Uterus (tissue), 4 donors: ENCODE data around the gene CFAP141. TPM values are rescaled to one million over a fixed set of nuclear protein-coding genes. Genes with fewer than 3 reads are reported as not detected.

Experiments
- DNase-seq, 2 donors: peaks; one replicate each; pipeline ENCODE4 v3.0.0-alpha.2; 2019 to 2020
- H3K27ac ChIP-seq, 2 donors: fragments of 200-600 bp; sonication (generic); 1 replicate in 1 of 2; 2 replicates in 1 of 2; pipeline ENCODE4 v1.5.1; 2016 to 2018
- H3K27me3 ChIP-seq, 2 donors: fragments of 200-600 bp; sonication (generic); one replicate each; pipeline ENCODE4 v1.5.1; 2018 to 2019; ENCODE audit warnings: control low read depth in 1 of 2
- H3K36me3 ChIP-seq, 2 donors: fragments of 200-600 bp; sonication (generic); one replicate each; pipeline ENCODE4 v1.5.1; 2019; ENCODE audit warnings: control low read depth in 1 of 2
- H3K4me1 ChIP-seq, 2 donors: fragments of 200-600 bp; sonication (generic); one replicate each; pipeline ENCODE4 v1.5.1; 2018 to 2019; ENCODE audit warnings: control low read depth in 1 of 2
- H3K4me3 ChIP-seq, 2 donors: fragments of 200-600 bp; sonication (generic); 1 replicate in 1 of 2; 2 replicates in 1 of 2; pipeline ENCODE4 v1.5.1; 2018 to 2019; ENCODE audit warnings: mild to moderate bottlenecking in 1 of 2
- H3K9me3 ChIP-seq, 2 donors: fragments of 200-600 bp; sonication (generic); one replicate each; pipeline ENCODE4 v1.5.1; 2019; ENCODE audit warnings: control low read depth in 1 of 2
- CTCF ChIP-seq, 4 experiments: fragments of 200-600 bp in 2 of 4; fragments of 450-650 bp in 2 of 4; sonication (generic) in 2 of 4; IDR thresholded peaks; one replicate each; pipeline ENCODE4 v1.5.1; 2016 to 2019; ENCODE audit warnings: antibody characterized with exemption in 4 of 4, mild to moderate bottlenecking in 2 of 4, moderate library complexity in 1 of 4
- POLR2A ChIP-seq, 2 donors: fragments of 450-650 bp; IDR thresholded peaks; one replicate each; pipeline ENCODE4 v1.6.1; 2016; ENCODE audit warnings: antibody characterized with exemption in 2 of 2, mild to moderate bottlenecking in 1 of 2, moderate library complexity in 1 of 2
- intact Hi-C: fragments of 100-400 bp; cut with DNase I; formaldehyde crosslinking; loops from one replicate; pipeline ENCODE4 v1.15.1; 2023; ENCODE audit warnings: low total_unique reads
- total RNA-seq, 4 donors: library from RNA; depleted of rRNA in 3 of 4; stranded (reverse); fragments of >200 nt in 3 of 4; gene quantifications; one replicate each; pipeline versions ENCODE4 v1.1.0 to v1.2.4, GENCODE V29; 2014 to 2023
- donor health status: DM: yes; HTN: yes; CAD: no.

The CFAP141 gene
- total RNA-seq, 4 donors from 2014 or later: not detected

DNA sequence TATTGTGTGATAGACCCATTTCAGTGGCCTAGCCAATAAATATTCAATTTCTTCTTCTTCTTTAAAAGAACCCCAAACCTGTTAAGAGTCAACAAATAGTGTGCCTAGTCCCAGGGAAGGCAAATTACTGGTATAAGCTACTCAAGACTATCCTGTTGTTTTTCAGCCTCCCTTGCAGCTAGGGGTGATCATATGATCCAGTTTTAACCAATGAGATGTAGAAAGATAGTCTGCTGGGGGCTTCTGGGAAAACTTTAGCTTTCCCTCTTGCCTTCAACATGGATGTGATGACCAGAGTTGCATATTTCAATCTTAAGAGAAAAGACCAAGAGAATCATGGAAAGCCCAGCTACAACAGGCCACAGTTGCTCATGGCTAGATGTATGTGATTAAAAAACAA, 46.6 kb downstream of the CFAP141 start:
- Histone ChIP-seq H3K4me1 (no peaks in the 10 kb centered on the region), H3K9me3 (no peaks in the 10 kb centered on the region), H3K4me3 (no peak overlapping the region), H3K27me3 (no peaks in the 10 kb centered on the region), H3K27ac (peak overlapping the region; percentile 20 to 86), H3K36me3 (no peaks in the 10 kb centered on the region)
- DNase-seq: no peak
- intact Hi-C loops: no loop called here
- no peak for TF ChIP-seq CTCF (IDR thresholded peaks at IDR 0.05)
- no peak for TF ChIP-seq POLR2A (IDR thresholded peaks at IDR 0.05)

GRCh38 chr1:154158307-154159125, 47.6 kb downstream of the CFAP141 start:
- Histone ChIP-seq H3K36me3 (no peaks in the 10 kb centered on the region), H3K4me3 (no peak overlapping the region), H3K27ac (peak overlapping the region; percentile 36 to 86), H3K27me3 (no peaks in the 10 kb centered on the region), H3K9me3 (no peaks in the 10 kb centered on the region), H3K4me1 (no peaks in the 10 kb centered on the region)
- TF ChIP-seq POLR2A (IDR thresholded peaks at IDR 0.05) (no peak), CTCF (IDR thresholded peaks at IDR 0.05) (no peak)
- DNase-seq: no peak
- intact Hi-C loops: no loop called here

DNA sequence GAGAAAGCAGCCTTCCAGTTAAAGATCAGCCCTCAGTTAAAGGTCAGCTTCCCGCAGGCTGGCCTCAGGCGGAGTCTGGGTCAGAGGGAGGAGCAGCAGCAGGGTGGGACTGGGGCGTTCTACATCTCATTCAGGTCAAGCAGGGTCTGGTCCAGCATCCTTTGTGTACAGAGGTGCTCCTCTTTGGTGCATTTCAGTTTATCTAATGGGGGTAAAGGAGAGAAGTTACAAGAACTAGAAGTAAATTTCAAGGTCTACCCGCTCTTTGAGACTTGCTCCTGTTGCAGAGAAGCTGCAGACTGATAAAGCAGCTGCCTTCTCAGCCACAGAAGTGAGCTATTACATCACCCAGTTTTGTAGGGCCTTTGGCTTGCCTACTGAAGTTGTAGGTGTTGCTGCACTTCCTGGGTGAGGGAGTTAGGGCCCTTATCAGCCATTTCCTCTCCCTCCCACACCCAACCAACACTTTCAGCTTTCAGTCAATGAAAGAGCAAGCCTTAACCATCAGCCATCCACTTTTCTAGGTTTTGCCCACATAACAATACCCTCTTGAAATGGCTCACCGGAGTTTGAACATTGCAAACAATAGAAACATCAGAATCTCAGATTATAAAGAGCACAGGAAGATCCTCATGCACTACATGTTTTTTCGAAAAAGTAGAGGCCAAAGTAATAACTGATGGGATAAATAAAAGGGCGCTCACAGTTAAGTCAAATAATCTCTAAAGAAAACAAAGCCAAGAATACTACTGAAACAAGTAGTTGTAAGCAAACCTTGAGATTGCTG, 48.4 kb downstream of the CFAP141 start:
- Histone ChIP-seq H3K4me3 (no peak overlapping the region), H3K4me1 (no peaks in the 10 kb centered on the region), H3K9me3 (no peaks in the 10 kb centered on the region), H3K36me3 (no peaks in the 10 kb centered on the region), H3K27ac (peak overlapping the region; percentile 36 to 86), H3K27me3 (no peaks in the 10 kb centered on the region)
- peak in 1 of 2 donors; percentile 29 for DNase-seq
- intact Hi-C loops: no loop called here
- TF ChIP-seq POLR2A (IDR thresholded peaks at IDR 0.05) (no peak), CTCF (IDR thresholded peaks at IDR 0.05) (no peak)

GRCh38 chr1:154155251-154155650, 50.9 kb downstream of the CFAP141 start:
- Histone ChIP-seq H3K27ac (peak overlapping the region; percentile 62 to 86), H3K4me1 (no peaks in the 10 kb centered on the region)
- intact Hi-C loops: no loop called here

More at GRCh38 chr1:154155251-154155650, 50.9 kb downstream of the CFAP141 start:
- peak in 1 of 2 donors; percentile 31 for DNase-seq
- Histone ChIP-seq H3K36me3 (no peaks in the 10 kb centered on the region), H3K4me3 (no peak overlapping the region), H3K27me3 (no peaks in the 10 kb centered on the region), H3K9me3 (no peaks in the 10 kb centered on the region)
- TF ChIP-seq POLR2A (IDR thresholded peaks at IDR 0.05): peak in 1 of 2 donors; percentile 28
- TF ChIP-seq CTCF (IDR thresholded peaks at IDR 0.05): no peak
